ENCODE measurements around the gene QSOX2. TPM values are rescaled to one million over a fixed set of nuclear protein-coding genes. Genes with fewer than 3 reads are reported as not detected.

QSOX2 gene
- total RNA-seq, 1 experiment from 2014 or later: 11.3 TPM

DNA sequence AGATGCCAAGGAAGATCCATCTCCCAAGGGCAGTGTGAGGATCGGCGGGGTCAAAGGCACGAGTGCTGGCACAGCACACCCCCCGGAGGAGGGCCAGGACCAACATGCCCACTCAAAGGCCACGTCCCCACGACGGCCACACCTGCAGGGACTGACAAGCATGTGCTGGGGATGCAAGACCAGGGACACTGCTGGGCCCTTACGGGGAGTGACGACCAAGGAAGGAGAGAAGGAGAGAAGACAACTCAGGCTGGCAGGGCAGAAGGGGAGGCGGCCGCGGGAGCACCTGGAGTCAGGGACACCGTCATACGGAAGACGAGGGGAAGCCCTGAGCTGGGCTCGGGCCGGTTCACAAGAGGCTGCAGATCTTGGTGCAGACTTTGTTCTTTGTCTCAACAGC is 10.4 kb downstream of the QSOX2 start:
- H3K9me3 ChIP-seq (ENCODE audit: low read length): no peaks in the 10 kb centered on the region
- no peak overlapping the region for H3K9ac ChIP-seq (ENCODE audit: low read length)
- no peak for DNase-seq
- H3K4me1 ChIP-seq (ENCODE audit: low read length): peaks cover 31% of the 10 kb centered on the region
- no peak overlapping the region for H3K27ac ChIP-seq (ENCODE audit: low read length)
- H3K4me2 ChIP-seq (ENCODE audit: low read depth, low read length, poor library complexity, severe bottlenecking): no peak overlapping the region
- peaks cover 12% of the 10 kb centered on the region for H3K36me3 ChIP-seq (ENCODE audit: insufficient read depth, low read length)
- H2AFZ ChIP-seq (ENCODE audit: low read length): no peak overlapping the region
- H3K9me2 ChIP-seq (replicated peaks; ENCODE audit: insufficient read depth, low read length): no peaks in the 10 kb centered on the region
- H3K27me3 ChIP-seq (ENCODE audit: low read length): no peaks in the 10 kb centered on the region
- H4K20me1 ChIP-seq (ENCODE audit: insufficient read depth, low read depth, low read length): peaks cover 77% of the 10 kb centered on the region
- 0 out of 2 replicates have a peak, but pooled peaks cover 4% of the 10 kb centered on the region for H3K79me2 ChIP-seq (ENCODE audit: low read length)
- H3K4me3 ChIP-seq (ENCODE audit: low read length): no peak overlapping the region

DNA sequence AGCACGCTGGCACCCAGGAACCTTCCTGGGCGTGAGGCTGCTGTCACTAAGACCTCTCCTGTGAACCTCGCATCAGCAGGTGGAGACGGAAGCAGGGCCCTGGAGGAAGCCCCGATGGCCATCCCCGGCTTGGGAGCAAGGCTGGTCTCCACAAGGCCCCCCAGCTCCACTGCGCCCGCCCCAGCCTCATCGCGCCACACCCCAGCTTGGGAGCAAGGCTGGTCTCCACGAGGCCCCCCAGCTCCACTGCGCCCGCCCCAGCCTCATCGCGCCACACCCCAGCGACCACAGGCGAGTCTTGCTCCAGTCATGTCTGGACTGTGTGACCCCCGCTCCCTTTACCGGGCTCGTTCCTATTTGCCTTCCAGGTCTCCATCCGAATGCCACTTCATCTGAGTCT is 11.0 kb downstream of the QSOX2 start:
- Histone ChIP-seq H3K27me3 (ENCODE audit: low read length) (no peaks in the 10 kb centered on the region), H3K9me3 (ENCODE audit: low read length) (no peaks in the 10 kb centered on the region), H4K20me1 (ENCODE audit: insufficient read depth, low read depth, low read length) (peaks cover 78% of the 10 kb centered on the region), H3K4me3 (ENCODE audit: low read length) (no peak overlapping the region), H3K36me3 (ENCODE audit: insufficient read depth, low read length) (peaks cover 12% of the 10 kb centered on the region), H2AFZ (ENCODE audit: low read length) (no peak overlapping the region), H3K9me2 (replicated peaks; ENCODE audit: insufficient read depth, low read length) (no peaks in the 10 kb centered on the region), H3K9ac (ENCODE audit: low read length) (no peak overlapping the region), H3K27ac (ENCODE audit: low read length) (no peak overlapping the region), H3K4me2 (ENCODE audit: low read depth, low read length, poor library complexity, severe bottlenecking) (no peak overlapping the region), H3K79me2 (ENCODE audit: low read length) (0 out of 2 replicates have a peak, but pooled peaks cover 4% of the 10 kb centered on the region), H3K4me1 (ENCODE audit: low read length) (peaks cover 25% of the 10 kb centered on the region)
- DNase-seq: no peak

DNA sequence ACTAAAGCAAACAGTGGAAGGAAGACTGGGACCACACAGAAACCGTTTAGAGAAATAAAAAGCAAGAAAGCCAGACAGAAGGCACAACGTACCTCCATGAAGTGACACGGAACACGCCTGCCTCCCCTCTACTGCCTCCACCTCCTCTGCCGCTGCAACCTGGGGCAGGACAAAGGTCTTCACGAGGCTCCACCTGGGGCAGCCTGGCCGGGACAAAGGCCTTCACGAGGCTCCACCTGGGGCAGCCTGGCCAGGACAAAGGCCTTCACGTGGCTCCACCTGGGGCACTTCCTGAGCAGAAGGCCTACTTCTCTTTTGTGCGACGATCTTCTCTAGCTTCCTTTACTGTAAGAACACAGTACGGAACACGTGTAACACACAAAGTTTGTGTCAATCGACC is 11.7 kb downstream of the QSOX2 start:
- DNase-seq: no peak
- peaks cover 18% of the 10 kb centered on the region for H3K4me1 ChIP-seq (ENCODE audit: low read length)
- H3K27me3 ChIP-seq (ENCODE audit: low read length): no peaks in the 10 kb centered on the region
- no peak overlapping the region for H3K27ac ChIP-seq (ENCODE audit: low read length)
- no peak overlapping the region for H3K4me2 ChIP-seq (ENCODE audit: low read depth, low read length, poor library complexity, severe bottlenecking)
- H3K36me3 ChIP-seq (ENCODE audit: insufficient read depth, low read length): peaks cover 12% of the 10 kb centered on the region
- no peak overlapping the region for H2AFZ ChIP-seq (ENCODE audit: low read length)
- no peaks in the 10 kb centered on the region for H3K9me2 ChIP-seq (replicated peaks; ENCODE audit: insufficient read depth, low read length)
- peaks cover 74% of the 10 kb centered on the region for H4K20me1 ChIP-seq (ENCODE audit: insufficient read depth, low read depth, low read length)
- H3K4me3 ChIP-seq (ENCODE audit: low read length): no peak overlapping the region
- H3K9ac ChIP-seq (ENCODE audit: low read length): no peak overlapping the region
- H3K79me2 ChIP-seq (ENCODE audit: low read length): 0 out of 2 replicates have a peak, but pooled peaks cover 4% of the 10 kb centered on the region
- no peaks in the 10 kb centered on the region for H3K9me3 ChIP-seq (ENCODE audit: low read length)

DNA sequence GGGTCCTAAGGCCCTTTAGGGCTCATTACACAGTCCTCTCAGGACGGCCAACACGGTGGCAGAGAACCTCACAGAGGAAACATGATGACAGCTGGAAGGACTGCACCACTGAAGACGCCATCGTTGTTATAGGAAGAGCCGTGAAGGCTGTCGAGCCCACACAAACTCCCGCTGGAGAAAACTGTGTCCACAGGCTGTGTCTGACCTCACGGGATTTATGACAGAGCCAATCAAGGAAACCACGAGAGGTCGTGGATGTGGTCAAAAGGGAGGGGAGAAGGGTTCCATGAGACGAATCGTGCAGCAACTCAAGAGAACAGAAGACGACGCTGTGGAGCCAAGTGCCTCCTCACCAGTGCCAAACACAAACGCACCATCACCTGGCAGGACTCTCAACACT is 12.2 kb downstream of the QSOX2 start:
- Histone ChIP-seq H3K9ac (ENCODE audit: low read length) (no peak overlapping the region), H4K20me1 (ENCODE audit: insufficient read depth, low read depth, low read length) (peaks cover 74% of the 10 kb centered on the region), H2AFZ (ENCODE audit: low read length) (no peak overlapping the region), H3K9me3 (ENCODE audit: low read length) (no peaks in the 10 kb centered on the region), H3K27ac (ENCODE audit: low read length) (no peak overlapping the region), H3K4me2 (ENCODE audit: low read depth, low read length, poor library complexity, severe bottlenecking) (no peak overlapping the region), H3K36me3 (ENCODE audit: insufficient read depth, low read length) (peaks cover 12% of the 10 kb centered on the region), H3K4me3 (ENCODE audit: low read length) (no peak overlapping the region), H3K4me1 (ENCODE audit: low read length) (peaks cover 14% of the 10 kb centered on the region), H3K79me2 (ENCODE audit: low read length) (0 out of 2 replicates have a peak, but pooled peaks cover 4% of the 10 kb centered on the region), H3K9me2 (replicated peaks; ENCODE audit: insufficient read depth, low read length) (no peaks in the 10 kb centered on the region), H3K27me3 (ENCODE audit: low read length) (no peaks in the 10 kb centered on the region)
- DNase-seq: no peak

DNA sequence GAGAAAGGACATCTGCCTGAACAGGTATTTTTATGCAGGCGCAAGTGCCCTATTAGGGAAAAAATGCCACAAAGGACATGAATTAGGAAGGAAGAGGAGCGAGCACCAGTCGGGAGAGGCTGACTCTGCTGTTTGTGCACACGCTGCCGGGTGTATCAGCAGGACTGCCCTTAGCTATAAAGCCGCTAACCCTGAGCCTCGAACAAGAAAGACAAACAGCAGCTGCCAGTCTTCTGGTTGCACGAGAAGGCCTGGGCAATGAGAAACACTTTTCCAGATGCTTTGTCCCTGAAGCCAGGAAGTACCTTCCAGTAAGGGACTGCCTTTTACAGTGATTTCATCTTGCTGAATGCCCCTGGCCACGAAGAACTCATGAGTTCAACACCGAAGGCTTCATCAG is 12.6 kb downstream of the QSOX2 start:
- no peak overlapping the region for H3K4me2 ChIP-seq (ENCODE audit: low read depth, low read length, poor library complexity, severe bottlenecking)
- DNase-seq: no peak
- peaks cover 9% of the 10 kb centered on the region for H3K4me1 ChIP-seq (ENCODE audit: low read length)
- peaks cover 12% of the 10 kb centered on the region for H3K36me3 ChIP-seq (ENCODE audit: insufficient read depth, low read length)
- H3K27ac ChIP-seq (ENCODE audit: low read length): no peak overlapping the region
- no peaks in the 10 kb centered on the region for H3K27me3 ChIP-seq (ENCODE audit: low read length)
- no peak overlapping the region for H3K4me3 ChIP-seq (ENCODE audit: low read length)
- H3K79me2 ChIP-seq (ENCODE audit: low read length): 0 out of 2 replicates have a peak, but pooled peaks cover 4% of the 10 kb centered on the region
- H2AFZ ChIP-seq (ENCODE audit: low read length): no peak overlapping the region
- H3K9ac ChIP-seq (ENCODE audit: low read length): no peak overlapping the region
- peaks cover 72% of the 10 kb centered on the region for H4K20me1 ChIP-seq (ENCODE audit: insufficient read depth, low read depth, low read length)
- no peaks in the 10 kb centered on the region for H3K9me2 ChIP-seq (replicated peaks; ENCODE audit: insufficient read depth, low read length)
- H3K9me3 ChIP-seq (ENCODE audit: low read length): no peaks in the 10 kb centered on the region

DNA sequence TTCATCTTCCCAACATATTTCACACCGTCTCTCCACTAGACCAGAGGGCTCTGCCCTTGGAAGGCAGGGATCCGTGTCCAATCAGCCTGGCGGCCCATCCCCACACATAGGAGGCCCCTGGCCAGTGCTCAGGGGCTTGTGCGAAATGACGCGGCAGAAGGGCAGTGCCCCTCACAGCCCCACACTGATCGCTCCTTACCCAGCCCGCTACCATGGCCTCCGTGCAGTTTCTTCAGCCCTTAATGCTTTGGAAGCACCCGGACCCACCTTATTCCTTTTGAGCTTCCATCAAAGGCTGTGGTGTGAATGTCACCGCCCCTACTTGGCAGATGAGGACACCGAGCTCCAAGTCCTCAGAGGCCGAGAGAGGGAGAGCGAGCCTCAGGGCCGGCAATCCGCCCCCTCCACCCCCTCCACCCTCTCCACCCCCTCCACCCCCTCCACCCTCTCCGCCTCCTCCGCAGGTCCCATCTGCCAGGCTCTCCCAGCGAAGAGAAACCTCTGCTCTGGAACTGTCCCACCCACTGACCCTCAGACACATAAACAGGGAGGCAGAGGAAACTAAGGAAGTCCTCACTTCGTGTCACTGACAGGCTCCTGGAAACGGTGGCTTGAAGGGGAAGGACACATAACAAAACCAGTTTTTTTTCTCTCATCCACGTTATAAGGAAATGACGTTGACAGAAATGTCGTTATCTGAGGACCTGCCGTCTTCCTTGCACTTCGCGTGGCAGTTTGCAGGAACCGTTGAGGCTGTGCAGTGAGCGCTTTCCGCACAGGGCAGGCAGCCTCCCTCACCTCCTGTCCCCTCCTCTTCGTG is 13.9 kb downstream of the QSOX2 start:
- Histone ChIP-seq H4K20me1 (ENCODE audit: insufficient read depth, low read depth, low read length) (peaks cover 72% of the 10 kb centered on the region), H3K79me2 (ENCODE audit: low read length) (0 out of 2 replicates have a peak, but pooled peaks cover 4% of the 10 kb centered on the region), H3K27ac (ENCODE audit: low read length) (no peak overlapping the region), H3K4me3 (ENCODE audit: low read length) (no peak overlapping the region), H3K9me3 (ENCODE audit: low read length) (no peaks in the 10 kb centered on the region), H3K4me1 (ENCODE audit: low read length) (peaks cover 9% of the 10 kb centered on the region), H3K4me2 (ENCODE audit: low read depth, low read length, poor library complexity, severe bottlenecking) (no peak overlapping the region), H3K27me3 (ENCODE audit: low read length) (no peaks in the 10 kb centered on the region), H2AFZ (ENCODE audit: low read length) (no peak overlapping the region), H3K9me2 (replicated peaks; ENCODE audit: insufficient read depth, low read length) (no peaks in the 10 kb centered on the region), H3K9ac (ENCODE audit: low read length) (no peak overlapping the region), H3K36me3 (ENCODE audit: insufficient read depth, low read length) (peaks cover 9% of the 10 kb centered on the region)
- no peak for DNase-seq

DNA sequence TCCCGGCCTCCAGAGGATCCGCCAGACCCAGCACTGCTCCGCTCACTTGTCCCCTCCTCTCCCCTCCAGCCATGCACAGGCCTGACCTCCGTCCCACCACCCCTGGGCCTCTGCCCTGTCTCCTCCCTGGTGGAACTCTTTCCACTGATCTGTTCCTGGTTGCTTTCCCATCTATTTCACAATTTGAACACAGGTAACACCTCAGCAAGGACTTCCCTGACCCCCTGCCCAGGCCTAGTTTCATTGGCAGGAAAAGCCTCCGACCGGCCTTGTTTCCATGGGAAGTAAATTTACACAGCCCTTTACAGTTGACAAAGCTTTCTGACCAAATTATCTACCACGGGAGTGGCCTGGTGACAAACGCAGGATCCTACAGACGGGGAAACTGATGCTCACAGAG is 14.8 kb downstream of the QSOX2 start:
- Histone ChIP-seq H3K9me2 (replicated peaks; ENCODE audit: insufficient read depth, low read length) (no peaks in the 10 kb centered on the region), H3K27ac (ENCODE audit: low read length) (no peak overlapping the region), H3K36me3 (ENCODE audit: insufficient read depth, low read length) (peaks cover 4% of the 10 kb centered on the region), H2AFZ (ENCODE audit: low read length) (no peak overlapping the region), H4K20me1 (ENCODE audit: insufficient read depth, low read depth, low read length) (peaks cover 67% of the 10 kb centered on the region), H3K27me3 (ENCODE audit: low read length) (no peaks in the 10 kb centered on the region), H3K4me3 (ENCODE audit: low read length) (no peak overlapping the region), H3K4me1 (ENCODE audit: low read length) (peaks cover 18% of the 10 kb centered on the region), H3K9me3 (ENCODE audit: low read length) (no peaks in the 10 kb centered on the region), H3K4me2 (ENCODE audit: low read depth, low read length, poor library complexity, severe bottlenecking) (no peak overlapping the region), H3K79me2 (ENCODE audit: low read length) (0 out of 2 replicates have a peak, but pooled peaks cover 4% of the 10 kb centered on the region), H3K9ac (ENCODE audit: low read length) (no peak overlapping the region)
- DNase-seq: no peak

DNA sequence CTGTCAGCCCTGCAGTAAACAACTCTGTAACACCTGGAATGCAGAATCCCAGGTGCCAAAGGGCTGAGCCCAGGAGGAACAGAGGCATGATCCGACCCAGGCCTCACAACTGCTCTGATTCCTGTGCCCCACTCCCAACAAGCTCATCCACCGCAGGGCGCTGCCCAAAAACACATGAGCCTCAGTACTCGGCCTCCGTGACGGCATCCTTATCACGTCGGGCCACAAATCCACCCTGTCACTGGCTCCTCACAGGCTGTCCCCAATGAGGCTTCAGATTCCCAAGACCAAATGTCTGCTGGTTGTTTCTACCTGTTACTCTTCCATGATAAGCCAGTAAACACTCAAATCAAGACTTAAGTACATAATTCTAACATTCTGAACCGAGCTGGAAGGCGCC is 15.2 kb downstream of the QSOX2 start:
- Histone ChIP-seq H3K36me3 (ENCODE audit: insufficient read depth, low read length) (no peaks in the 10 kb centered on the region; the same call in 1 of the 2 replicates), H2AFZ (ENCODE audit: low read length) (no peak overlapping the region), H3K4me3 (ENCODE audit: low read length) (no peak overlapping the region), H3K4me2 (ENCODE audit: low read depth, low read length, poor library complexity, severe bottlenecking) (no peak overlapping the region), H3K27ac (ENCODE audit: low read length) (no peak overlapping the region), H4K20me1 (ENCODE audit: insufficient read depth, low read depth, low read length) (peaks cover 63% of the 10 kb centered on the region; the same call in 1 of the 2 replicates), H3K27me3 (ENCODE audit: low read length) (no peaks in the 10 kb centered on the region), H3K9me2 (replicated peaks; ENCODE audit: insufficient read depth, low read length) (no peaks in the 10 kb centered on the region), H3K79me2 (ENCODE audit: low read length) (0 out of 2 replicates have a peak, but pooled peaks cover 4% of the 10 kb centered on the region), H3K9ac (ENCODE audit: low read length) (no peak overlapping the region), H3K9me3 (ENCODE audit: low read length) (no peaks in the 10 kb centered on the region), H3K4me1 (ENCODE audit: low read length) (peaks cover 22% of the 10 kb centered on the region)
- no peak for DNase-seq
